Fibroblast of skin of abdomen (primary cell): ENCODE results near the gene CRISPLD2.

ENCODE experiments used
- DNase-seq: peaks from one replicate; pipeline ENCODE4 v3.0.0-alpha.2; 2013

CRISPLD2 gene

GRCh38 chr16:84885342-84885910, 65.6 kb downstream of the CRISPLD2 start:
- no peak for DNase-seq

DNA sequence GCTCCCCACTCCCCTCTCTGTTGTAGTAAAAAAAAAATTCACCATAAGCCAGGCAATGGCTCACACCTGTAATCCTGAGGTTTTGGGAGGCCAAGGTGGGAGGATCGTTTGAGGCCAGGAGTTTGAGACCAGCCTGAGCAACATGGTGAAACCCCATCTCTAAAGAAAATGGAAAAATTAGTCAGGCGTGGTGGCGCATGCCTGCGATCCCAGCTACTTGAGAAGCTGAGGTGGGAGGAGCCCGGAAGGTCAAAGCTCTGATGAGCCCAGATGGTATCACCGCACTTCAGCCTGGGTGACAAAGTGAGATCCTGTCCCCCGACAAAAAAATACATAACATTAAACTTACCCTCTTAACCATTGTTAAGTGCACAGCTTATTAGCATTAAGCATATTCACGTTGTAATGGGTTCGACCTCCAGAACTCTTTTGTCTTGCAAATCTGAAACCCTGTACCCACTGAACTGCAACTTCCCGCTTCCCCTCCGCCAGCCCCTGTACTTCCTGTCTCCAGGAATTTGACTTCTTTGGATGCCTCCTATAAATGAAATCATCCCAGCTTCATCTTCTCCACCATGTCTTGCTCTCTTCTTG, 66.8 kb downstream of the CRISPLD2 start:
- DNase-seq: no peak

DNA sequence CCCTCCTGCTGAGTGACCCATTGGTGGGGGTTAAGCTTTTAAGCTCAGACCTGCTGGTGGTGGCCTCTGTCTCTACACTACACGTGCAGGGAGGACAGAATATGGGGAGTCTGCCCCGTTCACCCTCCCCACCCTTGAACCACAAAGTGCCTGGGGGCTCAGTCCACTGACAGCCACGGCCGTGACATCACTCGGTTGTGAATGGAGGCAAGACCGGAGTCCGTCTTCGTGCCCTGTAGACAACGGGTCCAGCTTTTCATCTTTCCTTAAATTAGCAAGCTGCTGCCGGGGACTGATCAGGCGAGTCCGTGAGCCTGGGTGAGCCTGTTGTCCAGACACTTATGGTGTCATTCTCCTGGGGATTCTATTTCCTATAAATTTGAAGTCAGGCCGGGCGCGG, 67.4 kb downstream of the CRISPLD2 start:
- DNase-seq: no peak

DNA sequence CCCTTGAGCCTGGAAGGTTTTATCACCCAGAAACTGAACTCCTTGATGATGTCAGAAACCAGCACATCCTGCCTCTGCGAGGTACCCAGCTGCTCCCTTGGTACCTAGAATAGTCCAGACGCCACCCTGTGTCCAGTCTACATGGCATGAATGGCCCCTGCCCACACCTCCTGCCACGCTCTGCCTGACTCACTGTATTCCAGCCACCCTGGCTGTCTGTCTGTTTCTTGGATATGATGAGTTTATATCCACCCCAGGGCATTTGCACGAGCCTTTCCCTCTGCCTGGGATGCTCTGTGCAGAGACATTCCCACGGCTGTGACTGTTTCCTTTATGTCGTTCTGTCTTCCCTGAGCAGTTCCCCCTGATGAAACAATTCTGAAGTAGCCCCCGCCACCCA, 68.7 kb downstream of the CRISPLD2 start:
- no peak for DNase-seq

DNA sequence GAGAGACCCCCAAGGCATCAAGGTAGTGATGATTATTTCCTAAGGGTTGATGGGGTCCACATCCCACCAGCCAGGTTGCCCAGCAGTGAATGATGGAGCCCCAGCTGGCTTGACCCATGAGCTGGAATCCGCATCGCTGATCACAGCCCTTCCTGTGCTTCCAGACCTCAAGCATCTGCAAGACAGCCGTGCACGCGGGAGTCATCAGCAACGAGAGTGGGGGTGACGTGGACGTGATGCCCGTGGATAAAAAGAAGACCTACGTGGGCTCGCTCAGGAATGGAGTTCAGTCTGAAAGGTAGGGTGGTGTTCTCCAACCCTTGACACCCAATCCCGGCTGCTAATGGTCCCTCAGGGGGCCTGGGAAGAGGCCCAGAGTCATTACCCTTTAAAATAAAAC, 69.3 kb downstream of the CRISPLD2 start:
- peak; percentile 52 for DNase-seq

GRCh38 chr16:84890427-84890826, 70.6 kb downstream of the CRISPLD2 start:
- DNase-seq: no peak

DNA sequence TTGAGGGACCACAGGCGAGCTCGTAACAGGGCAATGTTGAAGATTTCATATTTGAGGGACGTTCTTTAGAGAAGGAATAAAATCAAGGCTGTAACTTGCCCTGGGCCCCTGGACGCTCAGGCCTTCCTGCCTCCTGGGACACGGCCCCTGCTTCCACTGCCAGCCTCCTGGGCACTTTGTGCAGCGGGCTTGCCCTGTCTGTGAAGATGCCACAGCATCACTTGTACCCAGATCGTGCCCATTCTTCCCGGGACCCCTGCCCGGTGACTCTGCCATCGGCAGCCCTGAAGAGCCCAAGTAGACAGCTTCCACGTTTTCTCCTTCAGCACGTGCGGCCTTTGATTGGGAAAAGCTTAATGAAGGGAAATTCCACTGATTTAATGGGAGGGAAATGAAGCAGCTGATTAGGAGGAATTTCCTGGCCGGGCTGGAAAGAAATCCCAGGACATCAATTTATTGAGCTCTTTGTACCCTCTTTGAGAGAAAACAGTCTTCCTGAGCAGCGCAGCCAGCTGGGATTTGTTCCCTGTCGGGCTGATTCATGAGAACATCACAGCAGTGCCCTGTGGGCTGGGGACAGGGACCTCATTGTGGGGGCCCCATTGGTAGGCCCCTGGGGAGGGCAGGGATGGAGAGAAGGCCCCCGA, 71.5 kb downstream of the CRISPLD2 start:
- DNase-seq: no peak

- no peak for DNase-seq
Observed at GRCh38 chr16:84892097-84892496, 72.3 kb downstream of the CRISPLD2 start.

- DNase-seq: no peak
Observed at GRCh38 chr16:84893467-84893848, 73.7 kb downstream of the CRISPLD2 start.

- DNase-seq: no peak
Observed at GRCh38 chr16:84893849-84894599, 74.2 kb downstream of the CRISPLD2 start.

GRCh38 chr16:84895016-84895415, 75.2 kb downstream of the CRISPLD2 start:
- DNase-seq: no peak

GRCh38 chr16:84896847-84897246, 77.1 kb downstream of the CRISPLD2 start:
- DNase-seq: no peak

DNA sequence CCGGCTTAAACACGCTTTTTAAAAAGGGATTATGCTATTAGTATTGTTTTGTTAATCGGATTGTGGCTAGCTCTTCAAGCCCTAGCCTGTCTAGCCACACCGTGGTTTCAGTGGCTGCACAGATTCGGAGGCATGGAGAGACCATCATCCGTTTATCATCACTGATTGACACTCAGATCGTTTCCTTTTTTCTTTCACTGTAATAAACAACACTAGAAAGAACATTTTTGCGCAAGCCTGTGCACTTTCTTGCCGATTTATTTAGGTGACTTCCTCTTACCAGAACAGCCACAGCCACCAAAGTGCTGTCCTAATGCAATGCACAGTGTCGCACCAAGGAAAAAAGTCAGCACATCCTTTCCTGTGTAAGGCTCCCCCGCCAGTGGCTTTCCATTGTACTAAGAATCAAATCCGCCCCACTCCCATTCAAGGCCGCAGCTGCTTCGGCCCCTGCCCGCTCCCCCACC, 78.2 kb downstream of the CRISPLD2 start:
- no peak for DNase-seq

- DNase-seq: no peak
Observed at GRCh38 chr16:84898447-84898846, 78.7 kb downstream of the CRISPLD2 start.

GRCh38 chr16:84899414-84899813, 79.6 kb downstream of the CRISPLD2 start:
- no peak for DNase-seq

DNA sequence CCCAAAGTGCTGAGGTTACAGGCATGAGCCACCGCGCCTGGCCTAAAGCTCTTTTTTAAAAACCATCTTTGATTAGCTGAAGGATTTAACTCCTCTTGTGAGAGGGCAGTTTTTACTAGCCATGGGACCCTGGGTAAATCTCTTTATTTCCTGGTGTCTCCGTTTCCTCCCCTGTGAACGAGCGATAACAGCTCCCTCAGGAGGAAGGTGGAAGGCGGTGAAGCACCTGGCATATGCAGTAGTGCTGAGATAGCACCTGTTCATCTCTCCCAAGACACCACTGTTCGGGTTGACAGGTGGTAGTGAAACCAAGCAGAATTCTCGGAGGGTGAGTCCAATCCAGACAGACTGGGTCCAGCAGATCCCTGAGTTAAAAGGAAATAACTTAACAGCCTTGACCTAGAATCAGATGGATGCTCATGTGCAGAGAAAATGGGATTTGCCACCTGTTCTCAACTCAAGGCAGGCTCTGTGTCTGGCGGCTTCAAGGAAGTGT, 86.2 kb downstream of the CRISPLD2 start:
- DNase-seq: no peak

DNA sequence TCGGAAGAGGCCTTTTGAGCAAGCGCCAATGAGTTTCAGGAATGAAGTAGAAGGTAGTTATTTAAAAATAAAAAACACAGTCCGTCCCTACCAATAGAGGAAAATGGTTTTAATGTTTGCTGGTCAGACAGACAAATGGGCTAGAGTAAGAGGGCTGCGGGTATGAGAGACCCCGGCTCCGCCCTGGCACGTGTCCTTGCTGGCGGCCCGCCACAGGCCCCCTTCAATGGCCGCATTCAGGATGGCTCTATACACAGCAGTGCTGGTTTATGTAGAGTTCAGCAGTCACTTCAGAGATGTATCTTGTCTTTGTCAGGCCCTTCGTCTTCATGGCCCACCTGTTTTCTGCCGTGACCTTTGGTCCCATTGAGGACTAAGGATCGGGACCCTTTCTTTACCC, 87.3 kb downstream of the CRISPLD2 start:
- no peak for DNase-seq

DNA sequence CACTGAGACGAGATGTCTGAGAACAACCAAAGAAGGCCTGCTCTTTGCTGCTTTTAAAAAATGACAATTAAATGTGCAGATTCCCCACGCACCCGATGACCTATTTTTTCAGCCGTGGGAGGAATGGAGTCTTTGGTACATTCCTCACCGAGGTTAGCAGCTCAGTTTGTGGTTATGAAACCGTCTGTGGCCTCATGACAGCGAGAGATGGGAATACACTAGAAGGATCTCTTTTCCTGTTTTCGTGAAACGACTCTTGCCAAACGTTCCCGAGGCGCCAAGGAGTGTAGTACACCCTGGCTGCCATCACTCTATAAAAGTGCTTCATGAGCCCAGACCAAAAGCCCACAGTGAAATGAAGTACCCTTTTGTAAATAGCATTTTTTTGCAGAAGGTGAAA, 87.8 kb downstream of the CRISPLD2 start:
- DNase-seq: peak; percentile 64

DNA sequence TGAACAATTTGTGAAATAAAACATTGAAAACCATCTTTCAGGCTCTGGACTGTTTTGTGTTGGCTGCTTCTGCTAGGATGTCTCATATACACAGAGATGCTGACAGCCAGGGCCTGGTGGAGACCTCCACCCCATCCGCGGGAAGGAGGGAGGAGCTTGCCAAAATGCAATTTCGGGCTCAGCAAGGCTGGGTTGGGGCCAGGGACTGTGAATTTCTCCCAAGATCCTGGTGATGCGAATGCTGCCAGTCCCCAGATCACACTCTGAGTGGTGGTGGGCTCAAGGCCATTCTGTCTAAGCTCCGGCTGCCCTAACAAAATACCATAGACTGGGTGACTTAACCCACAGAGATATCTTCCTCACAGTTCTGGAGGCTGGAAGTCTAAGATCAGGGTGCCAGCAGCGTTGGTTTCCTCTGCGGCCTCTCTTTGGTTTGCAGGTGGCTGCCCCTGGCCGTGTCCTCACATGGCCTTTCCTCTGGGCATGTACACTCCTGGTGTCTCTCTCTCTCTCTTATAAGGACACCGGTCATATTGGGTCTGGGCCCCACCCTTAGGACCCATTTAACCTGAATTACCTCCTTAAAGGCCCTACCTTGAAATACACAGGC, 89.8 kb downstream of the CRISPLD2 start:
- no peak for DNase-seq

DNA sequence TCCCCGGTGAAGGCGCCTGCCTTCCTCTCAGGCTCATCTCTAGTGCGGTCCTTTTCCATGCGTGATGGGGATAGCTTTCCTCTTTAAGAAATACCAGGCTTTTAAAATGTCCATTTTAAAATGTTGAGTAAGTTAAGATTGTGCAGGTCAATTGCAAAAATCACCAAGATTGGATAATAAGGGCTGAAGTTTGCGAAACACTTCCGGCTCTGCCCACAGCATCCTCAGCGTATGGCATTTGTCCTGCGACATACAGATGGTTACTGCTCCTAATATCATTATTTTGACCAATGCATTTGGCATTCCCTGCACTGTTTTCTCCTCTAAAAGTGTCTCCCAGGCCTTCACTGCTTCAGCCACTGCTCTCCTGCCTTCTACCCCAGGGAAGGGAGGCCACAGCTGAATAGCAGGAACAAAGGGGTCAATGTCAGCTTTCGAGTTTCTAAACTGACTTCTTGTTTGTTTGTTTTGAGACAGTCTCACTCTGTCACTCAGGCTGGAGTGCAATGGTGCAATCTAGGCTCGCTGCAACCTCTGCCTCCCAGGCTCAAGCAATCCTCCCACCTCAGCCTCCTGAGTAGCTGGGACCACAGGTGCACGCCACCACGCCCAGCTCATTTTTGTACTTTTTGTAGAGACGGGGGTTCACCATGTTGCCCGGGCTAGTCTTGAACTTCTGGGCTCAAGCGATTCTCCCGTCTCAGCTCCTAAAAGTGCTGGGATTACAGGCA, 91.9 kb downstream of the CRISPLD2 start:
- no peak for DNase-seq

DNA sequence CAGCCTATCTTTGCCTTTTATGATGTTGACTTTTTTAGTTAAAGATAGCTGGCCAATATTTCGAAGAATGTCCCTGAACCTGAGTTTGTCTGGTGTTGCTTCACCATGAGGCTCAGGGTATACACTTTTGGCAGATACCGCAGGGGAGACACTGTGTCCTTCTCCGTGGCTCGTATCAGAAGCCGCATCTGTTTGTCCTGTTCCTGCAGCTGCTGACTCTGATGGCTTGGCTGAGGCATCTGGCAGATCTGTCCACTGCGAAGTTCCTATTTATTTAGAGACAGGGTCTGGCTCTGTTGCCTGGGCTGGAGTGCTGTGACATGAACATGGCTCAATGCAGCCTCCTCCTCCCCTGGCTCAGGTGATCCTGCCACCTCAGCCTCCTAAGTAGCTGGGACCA, 93.5 kb downstream of the CRISPLD2 start:
- no peak for DNase-seq

DNA sequence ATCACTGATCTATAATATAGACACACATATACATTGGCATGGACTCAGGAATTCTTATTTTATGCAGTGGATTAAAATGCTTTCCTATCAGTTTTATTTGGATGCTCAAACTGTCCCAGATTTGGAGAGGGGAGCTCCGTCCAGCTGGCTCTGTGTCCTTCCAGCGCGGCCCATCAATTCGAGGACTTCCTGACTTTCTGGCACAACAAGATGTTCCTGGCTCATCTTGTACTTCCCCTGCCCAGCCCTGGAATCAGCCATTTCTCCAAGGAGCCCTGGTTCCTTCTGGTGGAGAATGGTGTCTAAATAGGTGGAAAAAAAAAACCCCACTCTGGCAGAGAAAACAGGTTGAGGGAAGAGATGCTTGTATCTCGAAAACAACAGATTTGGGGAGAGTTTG, 94.5 kb downstream of the CRISPLD2 start:
- no peak for DNase-seq
